Neural progenitor cell (in vitro differentiated cells): Measurements from ENCODE around the gene SACM1L. TPM values are rescaled to one million over a fixed set of nuclear protein-coding genes. Genes with fewer than 3 reads are reported as not detected.

Experiments used
- DNase-seq: peaks from one replicate; pipeline ENCODE4 v3.0.0-alpha.2; 2016; ENCODE audit warnings: low spot score
- H2AFZ ChIP-seq: fragments of 200-600 bp; sonication (generic); replicated peaks from 2 replicates; pipeline ENCODE4 v1.6.1; 2016; ENCODE audit warnings: antibody characterized with exemption
- H3F3A ChIP-seq: fragments of 200-600 bp; sonication (generic); 2 replicates; pipeline ENCODE4 v1.6.1; 2016; ENCODE audit warnings: antibody characterized with exemption, low read depth
- H3K27ac ChIP-seq: fragments of 200-600 bp; sonication (generic); 2 replicates; pipeline ENCODE4 v1.5.1; 2016; ENCODE audit warnings: mild to moderate bottlenecking
- H3K27me3 ChIP-seq: fragments of 200-600 bp; sonication (generic); 2 replicates; pipeline ENCODE4 v1.6.1; 2016; ENCODE audit warnings: mild to moderate bottlenecking, moderate library complexity
- H3K36me3 ChIP-seq: fragments of 200-600 bp; sonication (generic); 2 replicates; pipeline ENCODE4 v1.5.1; 2016
- H3K4me1 ChIP-seq: fragments of 200-600 bp; sonication (generic); 2 replicates; pipeline ENCODE4 v1.6.1; 2016; ENCODE audit warnings: mixed run types
- H3K4me2 ChIP-seq: fragments of 200-600 bp; sonication (generic); 2 replicates; pipeline ENCODE4 v1.6.1; 2016
- H3K4me3 ChIP-seq: fragments of 200-600 bp; sonication (generic); 2 replicates; pipeline ENCODE4 v1.5.1; 2016
- H3K79me2 ChIP-seq: fragments of 200-600 bp; sonication (generic); 2 replicates; pipeline ENCODE4 v1.6.1; 2016; ENCODE audit warnings: low read depth
- H3K9ac ChIP-seq: fragments of 200-600 bp; sonication (generic); 2 replicates; pipeline ENCODE4 v1.6.1; 2016
- H3K9me3 ChIP-seq: fragments of 200-600 bp; sonication (generic); 2 replicates; pipeline ENCODE4 v1.5.1; 2016; ENCODE audit warnings: low read depth
- H4K20me1 ChIP-seq: fragments of 200-600 bp; sonication (generic); 2 replicates; pipeline ENCODE4 v1.6.1; 2016; ENCODE audit warnings: low read depth
- H3K27ac Mint-ChIP-seq: 3 replicates; pipeline ENCODE4 v1.8.0; 2021; ENCODE audit warnings: mixed read lengths
- H3K27me3 Mint-ChIP-seq: 2 replicates; pipeline ENCODE4 v1.8.0; 2022; ENCODE audit warnings: low read depth, mild to moderate bottlenecking, inconsistent platforms, moderate library complexity, mixed read lengths; ENCODE audit not compliant: insufficient read depth
- H3K36me3 Mint-ChIP-seq: 3 replicates; pipeline ENCODE4 v1.8.0; 2021; ENCODE audit warnings: mixed read lengths
- H3K4me1 Mint-ChIP-seq: 3 replicates; pipeline ENCODE4 v1.8.0; 2021; ENCODE audit warnings: mixed read lengths
- H3K4me3 Mint-ChIP-seq: 3 replicates; pipeline ENCODE4 v1.8.0; 2021; ENCODE audit warnings: mild to moderate bottlenecking, moderate library complexity, mixed read lengths
- H3K9me3 Mint-ChIP-seq: 3 replicates; pipeline ENCODE4 v1.8.0; 2020; ENCODE audit warnings: mixed read lengths
- CTCF ChIP-seq: fragments of 200-600 bp; sonication (generic); IDR thresholded peaks from 2 replicates; pipeline ENCODE4 v1.5.1; 2017; ENCODE audit warnings: antibody characterized with exemption, mild to moderate bottlenecking
- EZH2 ChIP-seq: fragments of 200-600 bp; sonication (generic); IDR thresholded peaks from 2 replicates; pipeline ENCODE4 v1.6.1; 2017; ENCODE audit warnings: antibody characterized with exemption, mild to moderate bottlenecking, moderate library complexity
- EZH2phosphoT487 ChIP-seq: fragments of 200-600 bp; sonication (generic); IDR thresholded peaks from 2 replicates; pipeline ENCODE4 v1.6.1; 2017; ENCODE audit warnings: antibody characterized with exemption
- small RNA-seq: library from RNA; depleted of rRNA; stranded (forward); fragments of <200 nt; gene quantifications from one replicate; pipeline ENCODE3, GENCODE V24; 2015
- total RNA-seq: library from RNA; depleted of rRNA; stranded (reverse); fragments of >200 nt; gene quantifications from 2 replicates; pipeline ENCODE4 v1.2.3, GENCODE V29; 2015; ENCODE audit warnings: low replicate concordance

SACM1L gene
- total RNA-seq, 1 donor from 2014 or later: 61.8 TPM

DNA sequence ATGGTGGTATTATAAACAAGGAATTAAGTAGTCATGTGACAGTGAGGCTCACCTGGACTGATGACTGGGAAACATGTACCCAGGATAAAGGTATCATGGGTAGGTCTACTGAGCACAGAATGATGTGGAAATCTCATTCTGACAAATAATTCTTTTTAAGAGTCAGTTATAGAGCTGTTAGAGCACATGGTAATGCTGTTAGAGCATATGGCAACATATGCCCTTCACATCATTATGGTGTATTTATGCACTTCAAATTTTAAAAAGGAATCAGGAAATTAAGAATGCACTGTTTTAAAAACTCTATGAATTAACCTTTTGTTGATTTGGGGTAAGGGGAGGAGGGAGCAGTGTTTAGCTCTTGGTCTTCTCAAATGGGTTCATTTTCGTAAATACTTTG lies 105.5 kb downstream of the SACM1L start:
- peaks cover 71% of the 10 kb centered on the region for H3K27me3 ChIP-seq
- peaks cover 7% of the 10 kb centered on the region for H3K4me1 Mint-ChIP-seq
- H2AFZ ChIP-seq: no peak overlapping the region
- peaks cover 10% of the 10 kb centered on the region for H4K20me1 ChIP-seq
- no peak overlapping the region for H3K27ac Mint-ChIP-seq
- no peak overlapping the region for H3K9ac ChIP-seq
- no peaks in the 10 kb centered on the region for H3K9me3 ChIP-seq
- H3K36me3 Mint-ChIP-seq: no peaks in the 10 kb centered on the region
- DNase-seq: no peak
- H3K36me3 ChIP-seq: no peaks in the 10 kb centered on the region
- peaks cover 6% of the 10 kb centered on the region for H3F3A ChIP-seq
- TF ChIP-seq EZH2: no peak
- TF ChIP-seq EZH2phosphoT487: no peak
- no peak for TF ChIP-seq CTCF
- no peak overlapping the region for H3K27ac ChIP-seq
- H3K4me3 Mint-ChIP-seq: peak overlapping the region; percentile 31
- no peaks in the 10 kb centered on the region for H3K79me2 ChIP-seq
- peaks cover 6% of the 10 kb centered on the region for H3K4me1 ChIP-seq
- H3K4me3 ChIP-seq: no peak overlapping the region
- peaks cover 10% of the 10 kb centered on the region for H3K9me3 Mint-ChIP-seq
- H3K27me3 Mint-ChIP-seq: peaks cover 54% of the 10 kb centered on the region
- H3K4me2 ChIP-seq: no peak overlapping the region

Small RNA genes lying within 50 kb of the gene (small RNA-seq; reads per million reads assigned to genes)
- not detected for gene RN7SL145P

Other genes starting within 250 kb of the SACM1L start
- 10.0 and 14.8 TPM in 2 replicates for gene LIMD1, start 94.6 kb upstream of the SACM1L start, total RNA-seq
- gene SLC6A20, start 107.1 kb downstream of the SACM1L start, total RNA-seq: not detected in 2 replicates
- 19.0 and 22.5 TPM in 2 replicates for gene LZTFL1, start 152.7 kb downstream of the SACM1L start, total RNA-seq
- gene CCR9, start 197.1 kb downstream of the SACM1L start, total RNA-seq: not detected in 2 replicates